ENCODE results near the gene TGOLN2.
"Not testable (repeated sequence)": the region's sequence is repeated elsewhere in the genome, so short reads cannot be mapped to it uniquely, and the experiment has no call there.

Gene TGOLN2

GRCh38 chr2:85368921-85369320, 41.1 kb upstream of the TGOLN2 start:
- TF ChIP-seq PKNOX1 (IDR thresholded peaks at IDR 0.05) (no peak), BHLHE40 (IDR thresholded peaks at IDR 0.05; ENCODE audit: borderline replicate concordance) (no peak), NFRKB (IDR thresholded peaks at IDR 0.05) (no peak), ELF4 (IDR thresholded peaks at IDR 0.05) (no peak), ZNF384 (IDR thresholded peaks at IDR 0.05) (no peak), HDGF (IDR thresholded peaks at IDR 0.05; ENCODE audit: borderline replicate concordance) (no peak), SUZ12 (IDR thresholded peaks at IDR 0.05) (no peak), LEF1 (IDR thresholded peaks at IDR 0.05; ENCODE audit: borderline replicate concordance) (no peak), TARDBP (IDR thresholded peaks at IDR 0.05) (no peak), FOXM1 (IDR thresholded peaks at IDR 0.05; ENCODE audit: borderline replicate concordance) (no peak), CTBP1 (IDR thresholded peaks at IDR 0.05; ENCODE audit: borderline replicate concordance) (no peak), L3MBTL2 (conservative IDR thresholded peaks at IDR 0.05) (no peak), FOXA1 (IDR thresholded peaks at IDR 0.05) (no peak), FOXK2 (IDR thresholded peaks at IDR 0.05) (no peak), ARNT (IDR thresholded peaks at IDR 0.05) (no peak)
- ChIA-PET CTCF (interaction anchor here (0.9 kb wide), 1 partner anchor 183 kb away, joined by 4 read pairs; no protein-coding TSS in a partner anchor), POLR2A (no interaction called here)
- no peak for DNase-seq (ENCODE audit: extremely low spot score)

DNA sequence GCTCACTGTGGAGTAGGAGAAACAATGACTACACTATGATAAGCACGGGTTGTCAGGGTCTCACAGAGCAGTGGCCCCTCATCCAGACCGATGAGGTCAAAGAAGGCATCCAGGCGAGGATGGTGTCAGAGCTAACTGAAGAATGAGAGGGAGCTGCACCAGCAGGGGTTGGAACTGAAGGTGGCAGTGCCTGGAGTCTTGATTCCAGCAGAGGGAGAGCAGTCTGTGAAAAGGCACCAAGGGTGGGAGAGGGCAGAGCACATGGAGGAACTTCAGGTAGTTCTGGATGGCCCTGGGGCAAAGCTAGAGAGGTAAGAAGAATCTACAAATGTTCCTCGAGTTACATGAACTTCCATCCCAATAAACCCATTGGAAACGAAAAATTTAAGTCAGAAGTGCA, 39.4 kb upstream of the TGOLN2 start:
- TF ChIP-seq TARDBP (IDR thresholded peaks at IDR 0.05), result no peak
- TF ChIP-seq SP1 (IDR thresholded peaks at IDR 0.05), result no peak
- no peak for TF ChIP-seq ARNT (IDR thresholded peaks at IDR 0.05)
- no peak for TF ChIP-seq ZNF384 (IDR thresholded peaks at IDR 0.05)
- TF ChIP-seq CTBP1 (IDR thresholded peaks at IDR 0.05; ENCODE audit: borderline replicate concordance), result no peak
- ChIA-PET POLR2A (interaction anchor here (1.0 to 2.8 kb wide), 2 partner anchors 13 to 39 kb away, joined by 4 to 9 read pairs; partner anchors contain the start of genes ELMOD3, RETSAT and TGOLN2), CTCF (interaction anchor here (0.6 kb wide), 1 partner anchor 47 kb away, joined by 3 read pairs; no protein-coding TSS in a partner anchor)
- DNase-seq (ENCODE audit: extremely low spot score), result no peak

GRCh38 chr2:85362653-85363387, 35.0 kb upstream of the TGOLN2 start:
- DNase-seq (ENCODE audit: extremely low spot score); POLR2A ChIA-PET; CTCF ChIA-PET: not testable (repeated sequence)

GRCh38 chr2:85357736-85358135, 29.9 kb upstream of the TGOLN2 start:
- POLR2A ChIA-PET, result interaction anchor here (1.0 kb wide), 1 partner anchor 62 kb away, joined by 3 read pairs; no protein-coding TSS in a partner anchor
- CTCF ChIA-PET, result no interaction called here
- TF ChIP-seq FOXM1 (IDR thresholded peaks at IDR 0.05; ENCODE audit: borderline replicate concordance), result no peak
- no peak for DNase-seq (ENCODE audit: extremely low spot score)

DNA sequence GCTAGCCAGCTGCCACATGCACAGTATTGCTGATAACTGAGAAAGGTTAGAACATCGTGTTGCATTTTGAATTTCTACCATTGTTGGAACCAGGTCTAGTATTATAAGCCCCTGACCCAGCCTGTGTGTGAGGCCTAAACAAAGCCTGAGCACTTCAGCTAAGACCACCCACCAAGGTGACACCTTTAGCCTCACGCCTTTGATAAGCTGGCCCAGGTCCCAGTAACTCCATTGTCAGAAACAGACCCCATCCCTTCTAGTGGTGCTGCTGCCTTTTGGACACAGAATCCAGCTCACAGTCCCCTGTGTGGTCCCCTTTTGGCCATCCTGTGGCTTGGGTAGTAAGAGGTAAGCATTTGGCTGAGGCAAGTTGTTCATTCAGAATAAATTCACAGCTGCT, 28.4 kb upstream of the TGOLN2 start:
- no peak for DNase-seq (ENCODE audit: extremely low spot score)
- CTCF ChIA-PET, result no interaction called here
- TF ChIP-seq FOXK2 (IDR thresholded peaks at IDR 0.05) (no peak), FOXM1 (IDR thresholded peaks at IDR 0.05; ENCODE audit: borderline replicate concordance) (no peak), SP1 (IDR thresholded peaks at IDR 0.05) (no peak), L3MBTL2 (conservative IDR thresholded peaks at IDR 0.05) (no peak), CTBP1 (IDR thresholded peaks at IDR 0.05; ENCODE audit: borderline replicate concordance) (no peak), HDGF (IDR thresholded peaks at IDR 0.05; ENCODE audit: borderline replicate concordance) (no peak), ZNF384 (IDR thresholded peaks at IDR 0.05) (no peak), FOXA1 (IDR thresholded peaks at IDR 0.05) (no peak), SUZ12 (IDR thresholded peaks at IDR 0.05) (no peak), PKNOX1 (IDR thresholded peaks at IDR 0.05) (no peak), NFRKB (IDR thresholded peaks at IDR 0.05) (no peak), TARDBP (IDR thresholded peaks at IDR 0.05) (no peak), ARNT (IDR thresholded peaks at IDR 0.05) (no peak), LEF1 (IDR thresholded peaks at IDR 0.05; ENCODE audit: borderline replicate concordance) (no peak), BHLHE40 (IDR thresholded peaks at IDR 0.05; ENCODE audit: borderline replicate concordance) (no peak)
- POLR2A ChIA-PET, result interaction anchor here (1.0 kb wide), 1 partner anchor 9 kb away, joined by 3 read pairs; no protein-coding TSS in a partner anchor

GRCh38 chr2:85355521-85355920, 27.7 kb upstream of the TGOLN2 start:
- no peak for DNase-seq (ENCODE audit: extremely low spot score)
- ChIA-PET POLR2A (interaction anchor here (1.3 to 2.6 kb wide), 6 partner anchors 10 to 64 kb away, joined by 5 to 23 read pairs (median 11); partner anchors contain the start of genes SH2D6 and TGOLN2), CTCF (interaction anchor here (1.1 to 1.3 kb wide), 2 partner anchors 35 to 55 kb away, joined by 3 read pairs; no protein-coding TSS in a partner anchor)
- TF ChIP-seq FOXA1 (IDR thresholded peaks at IDR 0.05), result no peak

DNA sequence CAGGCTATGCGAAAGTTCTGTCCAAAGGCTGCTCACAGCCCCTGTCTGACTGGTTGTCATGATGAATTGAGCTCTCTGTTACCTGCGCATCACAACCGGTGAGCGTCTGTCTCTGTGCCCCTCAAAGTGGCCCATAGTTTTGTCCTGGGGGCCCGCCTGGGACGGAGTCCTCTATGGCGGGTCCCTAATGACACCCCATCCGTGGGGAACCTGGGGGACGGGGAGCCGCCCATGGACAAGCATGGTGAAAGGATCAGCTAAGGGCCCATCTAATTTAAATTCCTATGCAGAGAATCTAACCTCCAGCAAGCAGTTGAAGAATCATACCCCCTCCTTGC, 27.3 kb upstream of the TGOLN2 start:
- DNase-seq (ENCODE audit: extremely low spot score), result no peak
- ChIA-PET POLR2A (interaction anchor here (0.9 to 2.6 kb wide), 14 partner anchors 9 to 64 kb away, joined by 3 to 23 read pairs (median 5); partner anchors contain the start of genes SH2D6 and TGOLN2), CTCF (interaction anchor here (1.1 to 1.3 kb wide), 2 partner anchors 35 to 55 kb away, joined by 3 read pairs; no protein-coding TSS in a partner anchor)
- TF ChIP-seq ARNT (IDR thresholded peaks at IDR 0.05) (no peak), L3MBTL2 (conservative IDR thresholded peaks at IDR 0.05) (no peak), LEF1 (IDR thresholded peaks at IDR 0.05; ENCODE audit: borderline replicate concordance) (no peak), TARDBP (IDR thresholded peaks at IDR 0.05) (no peak), ZNF384 (IDR thresholded peaks at IDR 0.05) (no peak), SP1 (IDR thresholded peaks at IDR 0.05) (no peak), BHLHE40 (IDR thresholded peaks at IDR 0.05; ENCODE audit: borderline replicate concordance) (no peak), SUZ12 (IDR thresholded peaks at IDR 0.05) (no peak), FOXA1 (IDR thresholded peaks at IDR 0.05) (no peak), HDGF (IDR thresholded peaks at IDR 0.05; ENCODE audit: borderline replicate concordance) (no peak), CTBP1 (IDR thresholded peaks at IDR 0.05; ENCODE audit: borderline replicate concordance) (no peak)
